Stomach (tissue), 4 donors: ENCODE data around the gene PC.

ENCODE experiments used
- POLR2AphosphoS5 ChIP-seq, 3 donors: sonication (generic); formaldehyde crosslinking; IDR thresholded peaks; one replicate each; pipeline ENCODE4 v1.6.1; 2016; ENCODE audit warnings: antibody characterized with exemption in 3 of 3
- TF ChIP-seq, protein P1 (sequence below), 7 experiments: fragments of 450-650 bp in 4 of 7; fragments of 200-600 bp in 3 of 7; sonication (generic) in 3 of 7; IDR thresholded peaks; one replicate each; pipeline ENCODE4 v1.5.1; 2016 to 2019; ENCODE audit warnings: antibody characterized with exemption in 7 of 7, control low read depth in 2 of 7, mild to moderate bottlenecking in 1 of 7

DNA sequence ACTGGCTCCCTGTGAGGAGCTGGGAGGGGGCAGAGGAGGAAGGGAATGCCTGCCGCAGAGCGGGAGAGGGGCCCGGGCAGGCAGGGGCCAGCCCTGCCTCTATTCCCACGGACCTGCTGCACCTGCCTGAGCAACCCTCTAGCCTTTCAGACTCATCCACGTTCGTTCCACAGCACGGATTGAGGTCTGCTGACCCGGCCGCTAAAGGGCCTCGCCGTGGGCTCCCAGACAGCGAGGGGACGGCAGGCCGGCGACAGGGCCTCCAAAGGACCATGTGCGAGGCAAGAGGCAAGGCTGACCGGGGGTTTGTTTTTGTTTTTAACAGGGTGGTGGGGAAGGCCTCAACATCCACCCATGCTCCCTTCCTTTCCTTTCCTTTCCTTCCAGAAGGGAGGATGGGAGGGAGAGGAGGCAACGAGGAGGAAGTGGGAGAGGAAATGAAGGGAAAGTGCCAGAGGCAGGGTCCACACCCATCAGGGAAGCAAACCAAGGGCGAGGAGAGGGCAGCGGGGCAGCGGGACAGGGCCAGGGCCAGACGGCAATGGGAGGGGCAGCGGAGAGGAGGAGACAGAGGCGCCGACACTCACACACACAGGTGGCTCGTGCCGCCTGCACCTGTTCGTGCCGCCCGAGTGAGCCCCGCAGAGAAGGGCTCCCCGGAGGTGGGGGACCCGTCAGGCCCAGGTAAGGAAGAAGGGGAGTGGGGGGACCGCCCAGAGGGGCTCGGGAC is 93.8 kb downstream of the PC start:
- TF ChIP-seq, protein P1, sequence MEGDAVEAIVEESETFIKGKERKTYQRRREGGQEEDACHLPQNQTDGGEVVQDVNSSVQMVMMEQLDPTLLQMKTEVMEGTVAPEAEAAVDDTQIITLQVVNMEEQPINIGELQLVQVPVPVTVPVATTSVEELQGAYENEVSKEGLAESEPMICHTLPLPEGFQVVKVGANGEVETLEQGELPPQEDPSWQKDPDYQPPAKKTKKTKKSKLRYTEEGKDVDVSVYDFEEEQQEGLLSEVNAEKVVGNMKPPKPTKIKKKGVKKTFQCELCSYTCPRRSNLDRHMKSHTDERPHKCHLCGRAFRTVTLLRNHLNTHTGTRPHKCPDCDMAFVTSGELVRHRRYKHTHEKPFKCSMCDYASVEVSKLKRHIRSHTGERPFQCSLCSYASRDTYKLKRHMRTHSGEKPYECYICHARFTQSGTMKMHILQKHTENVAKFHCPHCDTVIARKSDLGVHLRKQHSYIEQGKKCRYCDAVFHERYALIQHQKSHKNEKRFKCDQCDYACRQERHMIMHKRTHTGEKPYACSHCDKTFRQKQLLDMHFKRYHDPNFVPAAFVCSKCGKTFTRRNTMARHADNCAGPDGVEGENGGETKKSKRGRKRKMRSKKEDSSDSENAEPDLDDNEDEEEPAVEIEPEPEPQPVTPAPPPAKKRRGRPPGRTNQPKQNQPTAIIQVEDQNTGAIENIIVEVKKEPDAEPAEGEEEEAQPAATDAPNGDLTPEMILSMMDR (IDR thresholded peaks at IDR 0.05), result no peak
- no peak for TF ChIP-seq POLR2AphosphoS5 (IDR thresholded peaks at IDR 0.05)
